H7 (cell line): ENCODE data around the gene DYNC2I2. TPM values are rescaled to one million over a fixed set of nuclear protein-coding genes. Genes with fewer than 3 reads are reported as not detected.
"Not testable (repeated sequence)": the region's sequence is repeated elsewhere in the genome, so short reads cannot be mapped to it uniquely, and the experiment has no call there.

Source experiments
- DNase-seq: peaks from one replicate; pipeline ENCODE4 v3.0.0; 2012
- H3K27me3 ChIP-seq: 2 replicates; pipeline ENCODE4 v1.6.0; 2011; ENCODE audit warnings: mild to moderate bottlenecking, low read length; ENCODE audit not compliant: control insufficient read depth, insufficient read depth
- H3K36me3 ChIP-seq: replicated peaks from 2 replicates; pipeline ENCODE4 v1.5.1; 2011; ENCODE audit warnings: low read length; ENCODE audit not compliant: control insufficient read depth, insufficient read depth
- H3K4me3 ChIP-seq: 2 replicates; pipeline ENCODE4 v1.5.1; 2011; ENCODE audit warnings: low read depth, mild to moderate bottlenecking, control low read depth, low read length, moderate library complexity; ENCODE audit not compliant: insufficient read depth
- total RNA-seq: library from RNA; depleted of rRNA; stranded (reverse); fragments of >200 nt; shearing (Covaris generic); gene quantifications from 2 replicates; pipeline ENCODE4 v1.2.3, GENCODE V29; 2014

Gene DYNC2I2
- total RNA-seq, 1 experiment from 2014 or later: 113 TPM

DNA sequence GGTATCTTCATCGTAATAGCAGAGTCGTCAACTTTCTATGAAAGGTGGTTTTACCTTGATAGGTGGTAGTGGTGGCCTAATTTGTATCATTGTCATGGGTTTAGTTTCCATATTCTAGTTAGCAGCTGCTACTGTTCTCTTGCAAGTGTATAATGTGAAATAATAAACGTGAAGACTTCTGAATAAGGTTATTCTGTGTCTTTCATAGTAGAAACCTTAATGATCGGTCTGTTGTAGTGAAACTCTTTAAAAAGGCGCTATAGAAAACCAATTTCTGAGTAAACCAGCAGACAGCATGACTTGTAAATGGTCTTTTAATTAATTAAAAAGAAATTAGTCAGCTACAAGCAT is 34.0 kb upstream of the DYNC2I2 start:
- H3K27me3 ChIP-seq: no peaks in the 10 kb centered on the region
- DNase-seq: no peak
- H3K36me3 ChIP-seq: peaks cover 26% of the 10 kb centered on the region
- peak overlapping the region; percentile 81 for H3K4me3 ChIP-seq

- Histone ChIP-seq H3K27me3 (no peaks in the 10 kb centered on the region), H3K36me3 (peaks cover 27% of the 10 kb centered on the region), H3K4me3 (peak overlapping the region; percentile 81)
- peak; percentile 92 for DNase-seq
Observed at GRCh38 chr9:128689820-128690683, 33.4 kb upstream of the DYNC2I2 start.

- peaks cover 26% of the 10 kb centered on the region for H3K36me3 ChIP-seq
- peak overlapping the region; percentile 81 for H3K4me3 ChIP-seq
- no peaks in the 10 kb centered on the region for H3K27me3 ChIP-seq
- DNase-seq: peak; percentile 76
Observed at GRCh38 chr9:128689293-128689774, 32.7 kb upstream of the DYNC2I2 start.

- Histone ChIP-seq H3K4me3 (peak within 1 kb of the TSS; percentile 81), H3K27me3 (no peaks in the 10 kb centered on the region), H3K36me3 (peaks cover 23% of the 10 kb centered on the region)
- DNase-seq: peak; percentile 100
Observed at GRCh38 chr9:128688501-128689292, 32.0 kb upstream of the DYNC2I2 start, which contains the start of gene SET. Gene SET, plus strand, starts transcription at chr9:128689222. Its CDS starts 361 bp downstream, at chr9:128689583.

DNA sequence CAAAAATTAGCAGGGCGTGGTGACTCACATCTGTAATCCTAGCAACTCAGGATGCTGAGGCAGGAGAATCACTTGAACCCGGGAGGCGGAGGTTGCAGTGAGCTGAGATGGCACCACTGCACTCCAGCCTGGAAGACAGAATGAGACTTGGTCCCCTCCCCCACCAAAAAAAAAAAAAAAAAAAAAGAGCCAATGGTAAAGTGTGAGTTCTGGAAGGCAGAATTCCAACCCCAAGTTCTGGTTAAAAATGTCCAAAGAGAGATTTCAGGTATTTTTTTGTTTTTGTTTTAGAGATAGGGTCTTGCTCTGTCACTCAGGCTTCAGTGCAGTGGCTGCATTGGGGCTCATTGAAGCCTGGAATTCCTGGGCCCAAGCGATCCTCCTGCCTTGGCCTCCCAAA is 30.8 kb upstream of the DYNC2I2 start:
- H3K36me3 ChIP-seq: peaks cover 13% of the 10 kb centered on the region
- no peaks in the 10 kb centered on the region for H3K27me3 ChIP-seq
- H3K4me3 ChIP-seq: no peak overlapping the region
- DNase-seq: no peak

- peak overlapping the region; percentile 74; the same call in 1 of the 2 replicates for H3K4me3 ChIP-seq
- peaks cover 3% of the 10 kb centered on the region for H3K36me3 ChIP-seq
- H3K27me3 ChIP-seq: no peaks in the 10 kb centered on the region
- DNase-seq: peak; percentile 28
Observed at GRCh38 chr9:128685636-128686489, 29.2 kb upstream of the DYNC2I2 start.

- Histone ChIP-seq H3K27me3 (no peaks in the 10 kb centered on the region), H3K4me3 (peak overlapping the region; percentile 74), H3K36me3 (peaks cover 3% of the 10 kb centered on the region)
- peak; percentile 87 for DNase-seq
Observed at GRCh38 chr9:128684325-128685199, 27.9 kb upstream of the DYNC2I2 start.

DNA sequence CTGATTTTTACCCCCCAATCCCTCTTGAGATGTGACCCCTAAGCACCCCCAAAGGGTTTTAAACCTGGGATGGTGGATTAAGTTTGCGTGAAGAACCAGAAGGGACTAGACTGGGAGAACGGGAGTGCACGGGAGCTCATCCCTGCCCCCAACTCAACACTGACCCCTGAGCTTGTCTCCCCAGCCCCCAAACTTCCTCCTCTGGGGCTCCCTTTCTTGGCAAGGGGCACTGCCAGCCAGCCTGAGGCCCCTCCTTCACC is 27.3 kb upstream of the DYNC2I2 start:
- no peak for DNase-seq
- H3K4me3 ChIP-seq: peak overlapping the region; percentile 74
- H3K36me3 ChIP-seq: peaks cover 3% of the 10 kb centered on the region
- H3K27me3 ChIP-seq: no peaks in the 10 kb centered on the region

DNA sequence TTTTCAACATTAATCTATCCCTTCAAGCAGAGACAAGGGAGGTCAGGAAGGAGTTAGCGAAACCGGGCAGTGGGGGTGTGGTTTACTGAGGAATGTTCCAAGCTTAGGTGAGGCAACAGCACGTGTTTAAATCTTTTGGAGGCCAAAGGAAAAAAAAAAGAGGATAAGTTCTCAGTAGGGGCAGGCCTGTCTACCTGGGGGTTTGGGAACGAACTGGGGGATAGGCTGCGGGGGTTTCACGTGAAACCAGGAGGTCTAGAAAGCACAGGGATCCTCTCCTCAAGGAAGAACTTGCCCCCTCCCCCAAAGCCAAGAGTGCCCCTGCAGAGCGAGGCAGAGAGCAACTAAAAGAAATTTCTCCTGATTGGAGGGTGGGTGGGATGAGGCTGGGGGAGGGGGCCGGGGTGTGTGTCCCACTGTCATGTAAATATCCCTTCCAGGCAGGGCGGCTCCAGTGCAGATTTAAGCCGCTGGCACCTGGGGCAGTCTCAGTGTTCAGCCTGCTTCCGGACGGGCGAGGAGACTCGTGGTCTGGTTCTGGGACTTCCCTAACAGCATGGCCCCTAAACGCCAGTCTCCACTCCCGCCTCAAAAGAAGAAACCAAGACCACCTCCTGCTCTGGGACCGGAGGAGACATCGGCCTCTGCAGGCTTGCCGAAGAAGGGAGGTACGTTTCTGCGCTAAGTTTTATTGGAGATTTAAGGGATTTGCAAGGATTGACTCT is 26.9 kb upstream of the DYNC2I2 start:
- Histone ChIP-seq H3K4me3 (peak overlapping the region; percentile 74), H3K36me3 (peaks cover 3% of the 10 kb centered on the region), H3K27me3 (no peaks in the 10 kb centered on the region)
- DNase-seq: peak; percentile 95

- Histone ChIP-seq H3K36me3 (no peaks in the 10 kb centered on the region), H3K27me3 (no peaks in the 10 kb centered on the region), H3K4me3 (no peak overlapping the region)
- DNase-seq: no peak
Observed at GRCh38 chr9:128677794-128678193, 21.1 kb upstream of the DYNC2I2 start.

GRCh38 chr9:128675382-128675781 is 18.7 kb upstream of the DYNC2I2 start:
- H3K36me3 ChIP-seq: no peaks in the 10 kb centered on the region
- no peaks in the 10 kb centered on the region for H3K27me3 ChIP-seq
- DNase-seq: no peak
- no peak overlapping the region for H3K4me3 ChIP-seq

- no peak for DNase-seq
- no peaks in the 10 kb centered on the region for H3K27me3 ChIP-seq
- H3K36me3 ChIP-seq: no peaks in the 10 kb centered on the region
- H3K4me3 ChIP-seq: no peak overlapping the region
Observed at GRCh38 chr9:128669786-128670185, 13.1 kb upstream of the DYNC2I2 start.

DNA sequence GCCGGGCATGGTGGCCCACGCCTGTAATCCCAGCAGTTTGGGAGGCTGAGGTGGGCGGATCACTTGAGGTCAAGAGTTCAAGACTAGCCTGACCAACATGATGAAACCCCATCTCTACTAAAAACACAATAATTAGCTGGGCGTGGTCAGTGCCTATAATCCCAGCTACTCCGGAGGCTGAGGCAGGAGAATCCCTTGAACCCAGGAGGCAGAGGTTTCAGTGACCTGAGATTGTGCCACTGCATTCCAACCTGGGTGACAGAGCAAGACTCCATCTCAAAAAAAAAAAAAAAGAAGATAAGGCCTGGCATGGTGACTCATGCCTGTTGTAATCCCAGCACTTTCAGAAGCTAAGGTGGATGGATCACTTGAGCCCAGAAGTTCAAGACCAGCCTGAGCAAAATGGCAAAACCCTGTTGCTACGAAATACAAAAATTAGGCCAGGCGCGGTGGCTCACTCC is 9.9 kb upstream of the DYNC2I2 start:
- DNase-seq, H3K4me3 ChIP-seq, H3K36me3 ChIP-seq, H3K27me3 ChIP-seq: not testable (repeated sequence)
